ENCODE measurements around the gene PHTF2.

DNA sequence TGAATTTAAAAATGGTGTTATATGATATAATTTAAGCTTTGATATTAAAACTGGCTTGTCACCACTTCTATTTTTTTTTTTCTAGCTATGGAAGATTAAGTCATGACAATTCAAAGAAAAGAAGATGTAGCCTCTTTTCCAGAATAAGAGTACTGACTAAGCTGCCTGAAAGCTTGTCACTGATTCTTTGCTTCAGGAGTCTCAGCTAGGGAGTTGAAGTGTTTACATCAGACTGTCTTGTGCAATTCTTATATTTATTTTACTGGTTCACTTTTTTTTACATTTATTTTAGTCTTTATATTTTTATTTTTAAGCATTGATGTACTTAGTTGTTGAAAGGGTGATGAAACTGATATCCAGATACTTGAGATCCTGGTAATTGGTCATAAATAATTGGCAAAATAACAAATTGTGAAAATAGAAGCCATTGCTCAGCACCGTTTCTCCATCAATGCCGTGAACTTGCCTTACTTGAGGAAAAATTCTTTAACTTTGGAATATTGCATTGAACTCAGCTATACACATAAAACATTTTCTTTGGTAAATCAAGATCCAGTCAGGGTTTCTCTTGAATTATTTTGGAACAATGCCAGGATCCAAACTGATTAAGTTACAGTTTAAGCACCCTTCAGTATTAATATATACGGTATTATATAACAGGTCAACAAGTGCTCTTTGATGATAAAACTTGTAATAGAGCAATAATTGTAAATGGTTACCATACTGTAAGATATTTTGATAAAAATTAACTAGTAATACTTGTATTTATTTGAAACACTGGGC, 156.4 kb downstream of the PHTF2 start:
- TF ChIP-seq HDGF (IDR thresholded peaks at IDR 0.05; ENCODE audit: borderline replicate concordance) (no peak), SUZ12 (IDR thresholded peaks at IDR 0.05) (no peak), BHLHE40 (IDR thresholded peaks at IDR 0.05; ENCODE audit: borderline replicate concordance) (no peak)

All from HEK293T (cell line).